ENCODE results near the gene SUSD4.

SUSD4 gene

GRCh38 chr1:223355699-223356098, 8.3 kb downstream of the SUSD4 start:
- no peak overlapping the region for H3K27ac ChIP-seq (ENCODE audit: low read depth, low read length)
- 0 out of 2 replicates have a peak, but pooled peaks cover 6% of the 10 kb centered on the region for H3K4me1 ChIP-seq (ENCODE audit: insufficient read depth, low read length)
- no peak overlapping the region for H3K4me3 ChIP-seq (ENCODE audit: low read length)
- H3K36me3 ChIP-seq (ENCODE audit: insufficient read depth, low read length): no peaks in the 10 kb centered on the region
- peaks cover 9% of the 10 kb centered on the region; the same call in 1 of the 2 replicates for H3K27me3 ChIP-seq (ENCODE audit: insufficient read depth, low read length)
- H3K9me3 ChIP-seq (ENCODE audit: insufficient read depth, low read depth, low read length): no peaks in the 10 kb centered on the region
- no peak overlapping the region for H3K9ac ChIP-seq (ENCODE audit: low read depth, low read length)
- WGBS: 100% methylated on average over 1 of the region's 2 CpGs

DNA sequence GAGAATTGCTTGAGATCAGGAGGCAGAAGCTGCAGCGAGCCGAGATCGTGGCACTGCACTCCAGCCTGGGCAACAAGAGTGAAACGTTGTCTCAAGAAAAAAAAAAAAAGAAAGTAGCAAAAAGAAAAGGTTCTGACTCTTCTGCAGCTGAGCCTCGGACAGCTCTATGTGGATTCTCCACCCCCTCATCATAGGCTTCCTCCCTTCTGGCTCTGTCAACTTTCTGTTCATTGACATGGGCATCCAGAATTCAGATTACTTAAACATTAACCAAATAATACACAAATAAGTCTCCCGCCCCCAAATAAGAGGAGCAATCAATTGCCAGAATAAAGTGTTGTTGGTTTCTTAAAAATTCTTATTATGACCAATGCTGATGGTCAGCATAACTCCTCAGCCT, 10.0 kb downstream of the SUSD4 start:
- H3K27me3 ChIP-seq (ENCODE audit: insufficient read depth, low read length): no peaks in the 10 kb centered on the region
- no peak overlapping the region for H3K9ac ChIP-seq (ENCODE audit: low read depth, low read length)
- 78% methylated on average over 5 of the region's 6 CpGs for WGBS
- no peaks in the 10 kb centered on the region for H3K9me3 ChIP-seq (ENCODE audit: insufficient read depth, low read depth, low read length)
- no peaks in the 10 kb centered on the region for H3K36me3 ChIP-seq (ENCODE audit: insufficient read depth, low read length)
- no peak overlapping the region for H3K27ac ChIP-seq (ENCODE audit: low read depth, low read length)
- H3K4me3 ChIP-seq (ENCODE audit: low read length): no peak overlapping the region
- 0 out of 2 replicates have a peak, but pooled peaks cover 6% of the 10 kb centered on the region for H3K4me1 ChIP-seq (ENCODE audit: insufficient read depth, low read length)

DNA sequence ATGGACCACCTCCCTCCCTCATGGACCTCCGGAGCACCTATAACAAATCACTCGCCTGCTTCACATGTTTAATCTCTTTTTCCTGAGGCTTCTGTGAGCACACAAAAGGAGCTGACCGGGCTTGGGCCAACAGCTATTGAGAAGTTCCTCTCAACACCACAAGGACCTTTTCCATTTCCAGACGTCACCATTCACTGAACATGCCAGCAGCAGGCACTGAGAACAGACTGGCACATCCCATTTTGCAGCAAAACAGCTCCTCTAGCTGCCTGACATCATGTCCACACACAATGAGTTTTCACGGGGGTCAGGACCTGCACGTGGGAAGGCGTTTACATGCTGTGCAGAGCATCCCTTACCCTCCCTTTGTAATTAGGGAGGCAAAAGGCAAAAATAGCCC, 11.0 kb downstream of the SUSD4 start:
- H3K27ac ChIP-seq (ENCODE audit: low read depth, low read length): no peak overlapping the region
- WGBS: 85% methylated on average over 7 of the region's 7 CpGs
- H3K9me3 ChIP-seq (ENCODE audit: insufficient read depth, low read depth, low read length): no peaks in the 10 kb centered on the region
- no peak overlapping the region for H3K9ac ChIP-seq (ENCODE audit: low read depth, low read length)
- no peaks in the 10 kb centered on the region for H3K27me3 ChIP-seq (ENCODE audit: insufficient read depth, low read length)
- H3K4me3 ChIP-seq (ENCODE audit: low read length): no peak overlapping the region
- no peaks in the 10 kb centered on the region for H3K36me3 ChIP-seq (ENCODE audit: insufficient read depth, low read length)
- 0 out of 2 replicates have a peak, but pooled peaks cover 6% of the 10 kb centered on the region for H3K4me1 ChIP-seq (ENCODE audit: insufficient read depth, low read length)

DNA sequence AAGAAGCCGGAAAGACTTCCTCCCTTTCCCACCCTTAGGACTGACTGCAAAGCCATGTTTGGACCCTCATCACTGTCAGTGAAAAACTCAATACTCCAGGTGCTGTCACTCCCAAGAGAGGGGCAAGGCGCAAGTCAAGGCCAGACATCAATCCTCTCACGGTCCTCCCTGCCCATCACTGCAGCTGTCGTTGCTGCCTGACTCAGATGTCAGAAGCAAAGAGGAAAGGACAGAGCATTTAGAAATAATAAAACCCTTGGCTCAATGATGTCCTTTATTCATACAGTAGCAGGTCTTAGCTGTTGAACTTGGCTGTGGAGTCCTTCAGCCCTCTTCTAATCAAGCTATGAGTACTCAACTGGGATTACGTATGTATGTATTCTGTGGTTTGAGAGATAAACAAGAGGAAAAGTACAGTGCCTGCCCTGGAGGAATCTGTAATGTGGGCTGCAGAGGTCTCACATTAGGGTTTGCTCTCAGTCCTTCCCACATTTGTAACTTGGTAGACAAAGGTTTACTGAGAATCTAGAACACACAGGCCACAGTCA, 13.5 kb downstream of the SUSD4 start:
- 85% methylated on average over 5 of the region's 5 CpGs for WGBS
- Histone ChIP-seq H3K9ac (ENCODE audit: low read depth, low read length) (no peak overlapping the region), H3K4me1 (ENCODE audit: insufficient read depth, low read length) (0 out of 2 replicates have a peak, but pooled peaks cover 6% of the 10 kb centered on the region), H3K27ac (ENCODE audit: low read depth, low read length) (no peak overlapping the region), H3K9me3 (ENCODE audit: insufficient read depth, low read depth, low read length) (no peaks in the 10 kb centered on the region), H3K36me3 (ENCODE audit: insufficient read depth, low read length) (no peaks in the 10 kb centered on the region), H3K27me3 (ENCODE audit: insufficient read depth, low read length) (no peaks in the 10 kb centered on the region), H3K4me3 (ENCODE audit: low read length) (no peak overlapping the region)

DNA sequence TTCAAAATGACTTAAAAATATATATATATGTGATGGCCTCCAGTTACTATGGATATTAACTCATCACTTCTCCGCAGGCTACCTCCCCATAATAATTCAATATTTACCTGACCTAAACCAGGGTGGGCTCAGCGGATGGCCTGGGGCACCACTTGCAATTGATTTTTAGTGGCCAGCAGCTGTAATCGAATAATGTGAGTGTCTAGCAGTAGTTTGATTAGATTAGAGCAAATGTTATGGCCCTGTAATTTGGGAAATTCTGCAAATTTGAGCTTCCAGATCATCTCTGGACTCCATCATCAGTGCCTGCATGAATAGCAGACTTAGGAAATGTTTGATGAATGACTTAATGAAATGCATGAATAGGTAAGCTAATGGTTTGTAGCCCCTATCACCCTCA, 14.7 kb downstream of the SUSD4 start:
- Histone ChIP-seq H3K9me3 (ENCODE audit: insufficient read depth, low read depth, low read length) (no peaks in the 10 kb centered on the region), H3K4me1 (ENCODE audit: insufficient read depth, low read length) (0 out of 2 replicates have a peak, but pooled peaks cover 6% of the 10 kb centered on the region), H3K27ac (ENCODE audit: low read depth, low read length) (no peak overlapping the region), H3K9ac (ENCODE audit: low read depth, low read length) (no peak overlapping the region), H3K36me3 (ENCODE audit: insufficient read depth, low read length) (no peaks in the 10 kb centered on the region), H3K4me3 (ENCODE audit: low read length) (no peak overlapping the region), H3K27me3 (ENCODE audit: insufficient read depth, low read length) (no peaks in the 10 kb centered on the region)
- WGBS: 95% methylated on average over 3 of the region's 3 CpGs

DNA sequence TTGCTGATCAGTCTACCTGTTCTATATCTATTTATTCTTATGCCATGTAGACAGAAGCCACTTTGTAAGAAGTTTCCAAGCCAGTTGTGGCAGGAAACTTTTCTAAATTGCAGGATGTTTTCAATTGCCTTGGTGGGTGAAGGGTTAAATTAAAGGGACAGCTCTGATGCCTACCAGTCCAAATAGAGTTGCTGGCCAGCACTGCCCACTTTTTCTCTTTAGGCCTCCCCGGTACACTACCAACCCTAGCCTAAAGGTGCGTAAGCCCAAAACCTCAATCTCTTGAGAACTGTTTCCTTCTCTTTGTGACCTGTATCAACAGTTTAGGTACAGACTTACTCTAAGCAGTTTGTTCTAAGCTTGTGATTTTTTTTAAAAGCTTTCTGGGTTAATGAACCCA, 15.5 kb downstream of the SUSD4 start:
- H3K9me3 ChIP-seq (ENCODE audit: insufficient read depth, low read depth, low read length): no peaks in the 10 kb centered on the region

GRCh38 chr1:223347583-223347982, 16.4 kb downstream of the SUSD4 start:
- Histone ChIP-seq H3K36me3 (ENCODE audit: insufficient read depth, low read length) (no peaks in the 10 kb centered on the region), H3K4me1 (ENCODE audit: insufficient read depth, low read length) (0 out of 2 replicates have a peak, but pooled peaks cover 6% of the 10 kb centered on the region), H3K4me3 (ENCODE audit: low read length) (no peak overlapping the region), H3K27me3 (ENCODE audit: insufficient read depth, low read length) (no peaks in the 10 kb centered on the region), H3K27ac (ENCODE audit: low read depth, low read length) (no peak overlapping the region), H3K9ac (ENCODE audit: low read depth, low read length) (no peak overlapping the region), H3K9me3 (ENCODE audit: insufficient read depth, low read depth, low read length) (no peaks in the 10 kb centered on the region)
- whole genome bisulfite sequencing: 100% methylated on average over 2 of the region's 4 CpGs

More for the DNA sequence above, 15.5 kb downstream of the SUSD4 start:
- 82% methylated on average over 2 of the region's 2 CpGs for WGBS
- Histone ChIP-seq H3K4me1 (ENCODE audit: insufficient read depth, low read length) (0 out of 2 replicates have a peak, but pooled peaks cover 6% of the 10 kb centered on the region), H3K27me3 (ENCODE audit: insufficient read depth, low read length) (no peaks in the 10 kb centered on the region), H3K27ac (ENCODE audit: low read depth, low read length) (no peak overlapping the region), H3K36me3 (ENCODE audit: insufficient read depth, low read length) (no peaks in the 10 kb centered on the region), H3K9ac (ENCODE audit: low read depth, low read length) (no peak overlapping the region), H3K4me3 (ENCODE audit: low read length) (no peak overlapping the region)

DNA sequence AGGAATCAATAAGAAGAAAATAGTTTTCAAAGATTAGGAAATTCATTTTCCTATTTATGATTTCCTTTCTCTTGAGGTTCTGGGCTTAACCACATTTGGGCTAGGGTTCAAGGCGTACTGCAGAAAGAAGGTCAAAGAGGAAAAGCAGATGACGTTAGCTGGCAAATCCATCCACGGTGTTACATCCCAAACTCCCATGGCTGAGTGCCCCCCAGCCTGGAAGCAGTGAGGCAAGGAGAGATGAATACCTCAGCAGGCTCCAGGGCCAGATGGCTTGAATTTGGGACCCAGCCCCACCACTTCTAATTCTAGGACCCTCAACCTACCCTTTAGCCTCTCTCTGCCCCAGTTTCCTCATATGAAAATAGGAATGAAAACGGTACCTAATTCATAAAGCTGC, 17.7 kb downstream of the SUSD4 start:
- 100% methylated on average over 4 of the region's 4 CpGs for WGBS
- no peaks in the 10 kb centered on the region for H3K4me1 ChIP-seq (ENCODE audit: insufficient read depth, low read length)

GRCh38 chr1:223345720-223346119, 18.3 kb downstream of the SUSD4 start:
- no peak overlapping the region for H3K4me3 ChIP-seq (ENCODE audit: low read length)
- H3K4me1 ChIP-seq (ENCODE audit: insufficient read depth, low read length): no peaks in the 10 kb centered on the region
- no peaks in the 10 kb centered on the region for H3K36me3 ChIP-seq (ENCODE audit: insufficient read depth, low read length)
- H3K27me3 ChIP-seq (ENCODE audit: insufficient read depth, low read length): no peaks in the 10 kb centered on the region
- no peak overlapping the region for H3K27ac ChIP-seq (ENCODE audit: low read depth, low read length)
- H3K9me3 ChIP-seq (ENCODE audit: insufficient read depth, low read depth, low read length): no peaks in the 10 kb centered on the region
- H3K9ac ChIP-seq (ENCODE audit: low read depth, low read length): no peak overlapping the region
- 76% methylated on average over 4 of the region's 4 CpGs for WGBS

More for the DNA sequence above, 17.7 kb downstream of the SUSD4 start:
- Histone ChIP-seq H3K36me3 (ENCODE audit: insufficient read depth, low read length) (no peaks in the 10 kb centered on the region), H3K9ac (ENCODE audit: low read depth, low read length) (no peak overlapping the region), H3K27ac (ENCODE audit: low read depth, low read length) (no peak overlapping the region), H3K27me3 (ENCODE audit: insufficient read depth, low read length) (no peaks in the 10 kb centered on the region), H3K4me3 (ENCODE audit: low read length) (no peak overlapping the region), H3K9me3 (ENCODE audit: insufficient read depth, low read depth, low read length) (no peaks in the 10 kb centered on the region)

DNA sequence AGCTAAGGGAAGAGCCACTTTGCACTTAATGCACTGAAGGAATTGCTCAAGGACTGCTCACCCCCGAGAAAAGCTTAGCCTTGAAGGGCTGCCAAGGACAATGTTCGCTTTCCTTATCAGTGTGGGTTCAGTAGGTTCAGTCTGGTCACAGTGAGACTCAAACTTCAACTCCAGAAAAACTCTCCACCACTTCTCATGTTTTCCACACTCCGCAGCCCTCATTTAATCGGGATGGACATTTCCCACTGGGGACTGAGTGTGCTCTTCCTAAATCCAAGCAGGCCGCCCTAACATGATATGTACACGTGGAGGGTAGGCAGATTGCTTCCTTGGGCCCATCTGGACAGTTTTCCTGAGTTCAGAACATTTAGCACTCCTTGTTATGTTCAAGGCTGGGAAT, 19.5 kb downstream of the SUSD4 start:
- no peaks in the 10 kb centered on the region for H3K9me3 ChIP-seq (ENCODE audit: insufficient read depth, low read depth, low read length)
- H3K9ac ChIP-seq (ENCODE audit: low read depth, low read length): no peak overlapping the region
- H3K27ac ChIP-seq (ENCODE audit: low read depth, low read length): no peak overlapping the region
- WGBS: 94% methylated on average over 6 of the region's 6 CpGs
- no peaks in the 10 kb centered on the region for H3K36me3 ChIP-seq (ENCODE audit: insufficient read depth, low read length)
- H3K4me3 ChIP-seq (ENCODE audit: low read length): no peak overlapping the region
- no peaks in the 10 kb centered on the region for H3K4me1 ChIP-seq (ENCODE audit: insufficient read depth, low read length)
- H3K27me3 ChIP-seq (ENCODE audit: insufficient read depth, low read length): no peaks in the 10 kb centered on the region

GRCh38 chr1:223343692-223344091, 20.3 kb downstream of the SUSD4 start:
- Histone ChIP-seq H3K4me3 (ENCODE audit: low read length) (no peak overlapping the region), H3K27me3 (ENCODE audit: insufficient read depth, low read length) (no peaks in the 10 kb centered on the region), H3K4me1 (ENCODE audit: insufficient read depth, low read length) (no peaks in the 10 kb centered on the region), H3K9me3 (ENCODE audit: insufficient read depth, low read depth, low read length) (no peaks in the 10 kb centered on the region), H3K36me3 (ENCODE audit: insufficient read depth, low read length) (no peaks in the 10 kb centered on the region), H3K27ac (ENCODE audit: low read depth, low read length) (no peak overlapping the region), H3K9ac (ENCODE audit: low read depth, low read length) (no peak overlapping the region)
- 81% methylated on average over 3 of the region's 3 CpGs for WGBS

DNA sequence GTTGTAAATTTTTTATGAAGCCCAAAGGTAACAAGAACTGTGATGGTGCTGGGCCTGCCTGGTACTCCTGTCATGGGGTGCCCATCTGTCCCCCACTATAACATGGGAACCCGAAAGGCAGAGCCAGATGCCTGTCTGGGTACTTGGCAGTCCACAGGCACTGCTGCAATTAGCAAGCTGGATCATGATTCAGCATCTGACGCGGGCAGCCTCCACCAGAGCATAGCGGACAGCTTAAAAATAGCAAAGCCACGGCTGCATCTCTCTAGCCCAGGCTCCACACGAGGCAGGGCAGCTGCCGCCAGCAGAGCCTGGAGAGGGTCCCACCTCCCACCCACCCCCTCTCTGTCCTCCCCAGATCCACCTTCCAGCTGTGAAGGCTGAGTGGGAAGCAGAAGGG, 22.9 kb downstream of the SUSD4 start:
- Histone ChIP-seq H3K9me3 (ENCODE audit: insufficient read depth, low read depth, low read length) (no peaks in the 10 kb centered on the region), H3K27me3 (ENCODE audit: insufficient read depth, low read length) (no peaks in the 10 kb centered on the region), H3K9ac (ENCODE audit: low read depth, low read length) (no peak overlapping the region), H3K27ac (ENCODE audit: low read depth, low read length) (no peak overlapping the region), H3K36me3 (ENCODE audit: insufficient read depth, low read length) (no peaks in the 10 kb centered on the region), H3K4me3 (ENCODE audit: low read length) (no peak overlapping the region), H3K4me1 (ENCODE audit: insufficient read depth, low read length) (no peaks in the 10 kb centered on the region; the same call in 1 of the 2 replicates)
- WGBS: 80% methylated on average over 7 of the region's 7 CpGs

Measured in HUES64 (cell line).